ENCODE measurements around the gene KCNK15.
A peak's percentile ranks its signal among the peaks of the same experiment; 100 is the strongest.

KCNK15 gene

DNA sequence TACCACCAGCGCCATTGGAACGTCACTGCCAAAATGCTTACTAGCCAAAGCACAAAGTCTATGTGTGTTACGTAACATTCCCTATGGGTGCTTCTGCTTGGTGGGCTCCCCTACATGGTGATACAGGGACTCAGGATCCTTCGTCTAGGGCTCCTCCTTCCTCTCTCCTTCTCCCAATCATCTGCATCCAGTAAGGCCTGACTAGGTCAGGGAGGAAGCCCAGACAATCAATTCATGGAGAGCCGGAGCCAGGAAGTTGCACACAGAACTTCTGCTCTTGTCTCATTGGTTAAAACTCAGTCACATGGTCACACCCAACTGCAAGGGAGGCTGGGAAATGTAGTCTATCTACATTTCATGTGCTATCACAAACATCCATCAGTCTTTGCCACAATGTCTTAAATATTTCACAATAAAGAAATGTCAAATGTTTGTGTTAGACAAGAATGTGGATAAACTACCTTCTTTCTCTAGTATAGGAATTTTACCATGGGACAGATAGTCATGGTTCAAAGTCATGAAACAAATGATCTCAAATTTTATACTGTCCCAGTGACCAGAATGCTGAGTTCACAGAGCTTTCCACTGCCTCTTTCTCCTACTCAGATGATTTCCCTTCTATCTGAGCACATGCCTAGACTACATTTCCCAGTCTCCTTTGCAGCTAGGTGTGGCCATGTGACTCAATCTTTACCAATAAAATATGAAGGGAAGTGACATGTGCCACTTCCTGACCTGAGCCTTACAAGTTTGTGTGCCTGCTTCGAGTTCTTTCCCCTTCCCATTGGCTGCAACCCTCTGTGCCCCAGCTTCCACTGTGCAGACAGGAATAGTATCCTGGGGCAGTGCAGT is 9.3 kb upstream of the KCNK15 start:
- DNase-seq, result peak; percentile 84

DNA sequence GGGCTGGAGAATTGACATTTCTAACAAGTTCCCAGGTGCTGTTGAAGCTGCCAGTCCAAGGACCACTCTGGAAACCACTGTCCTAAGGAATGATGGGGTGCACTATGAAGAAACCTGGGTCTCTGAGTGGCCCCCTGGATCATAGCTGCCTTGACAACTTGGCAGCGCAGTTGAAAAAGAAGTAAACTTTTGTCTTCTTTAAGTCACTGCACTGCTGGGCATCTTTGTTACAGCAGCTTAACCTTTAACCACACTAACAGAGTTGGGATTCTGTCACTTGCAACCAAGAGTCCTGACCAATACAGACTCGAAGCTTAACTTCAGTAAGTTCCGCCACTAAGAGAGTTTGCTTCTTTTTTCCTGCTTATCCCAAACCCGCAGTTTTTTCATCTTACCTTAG is 8.5 kb upstream of the KCNK15 start:
- DNase-seq, result no peak

DNA sequence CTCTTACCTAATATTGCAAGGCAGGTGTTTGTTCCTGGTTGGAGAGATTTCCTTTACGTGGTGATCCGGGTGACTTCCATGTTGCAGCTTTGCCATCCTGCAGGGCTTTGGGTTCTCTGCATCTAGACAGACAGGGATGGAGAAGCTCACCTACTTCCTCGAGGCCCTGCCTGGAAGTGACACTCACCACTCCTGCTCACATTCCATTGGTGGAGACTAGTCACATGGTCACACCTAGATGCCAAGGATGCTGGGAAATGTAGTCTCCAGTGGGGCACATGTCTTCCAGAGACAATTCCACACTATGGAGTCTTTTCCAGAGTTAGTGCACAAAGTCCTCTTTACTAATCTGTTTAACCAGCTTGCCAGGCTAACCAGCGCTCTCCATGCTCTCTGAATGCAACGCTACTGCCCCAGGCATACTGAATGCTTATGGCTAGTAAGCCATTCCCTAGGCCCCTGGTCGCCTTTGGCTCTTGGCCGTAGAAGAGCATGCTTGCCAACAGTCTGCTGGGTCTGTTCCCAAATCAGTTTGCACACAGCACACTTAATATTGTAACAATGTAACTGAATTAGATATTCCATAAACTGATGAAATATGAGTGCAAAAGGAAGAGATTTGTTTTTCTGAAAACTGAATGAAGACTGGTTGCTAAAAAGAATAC is 6.7 kb upstream of the KCNK15 start:
- DNase-seq, result peak; percentile 73

DNA sequence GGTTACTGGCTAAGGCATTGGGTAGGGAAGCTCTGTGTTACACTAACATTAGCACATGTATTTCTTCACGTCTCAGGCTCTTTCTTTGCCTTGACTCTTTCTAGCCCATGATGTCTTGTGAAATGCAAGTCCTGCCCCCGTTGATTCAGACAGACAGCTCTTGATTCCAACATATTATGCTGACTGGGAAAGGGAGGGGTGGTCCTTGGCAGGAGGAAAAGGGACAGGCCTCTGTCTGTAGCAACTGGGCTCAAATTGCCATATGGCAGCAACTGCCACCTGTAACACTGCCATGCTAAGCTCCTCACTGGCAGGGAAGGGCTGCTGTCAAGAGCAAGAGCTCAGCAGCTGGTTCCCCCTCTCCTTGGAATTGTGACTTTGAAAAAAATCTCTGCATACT is 5.7 kb upstream of the KCNK15 start:
- DNase-seq, result no peak

DNA sequence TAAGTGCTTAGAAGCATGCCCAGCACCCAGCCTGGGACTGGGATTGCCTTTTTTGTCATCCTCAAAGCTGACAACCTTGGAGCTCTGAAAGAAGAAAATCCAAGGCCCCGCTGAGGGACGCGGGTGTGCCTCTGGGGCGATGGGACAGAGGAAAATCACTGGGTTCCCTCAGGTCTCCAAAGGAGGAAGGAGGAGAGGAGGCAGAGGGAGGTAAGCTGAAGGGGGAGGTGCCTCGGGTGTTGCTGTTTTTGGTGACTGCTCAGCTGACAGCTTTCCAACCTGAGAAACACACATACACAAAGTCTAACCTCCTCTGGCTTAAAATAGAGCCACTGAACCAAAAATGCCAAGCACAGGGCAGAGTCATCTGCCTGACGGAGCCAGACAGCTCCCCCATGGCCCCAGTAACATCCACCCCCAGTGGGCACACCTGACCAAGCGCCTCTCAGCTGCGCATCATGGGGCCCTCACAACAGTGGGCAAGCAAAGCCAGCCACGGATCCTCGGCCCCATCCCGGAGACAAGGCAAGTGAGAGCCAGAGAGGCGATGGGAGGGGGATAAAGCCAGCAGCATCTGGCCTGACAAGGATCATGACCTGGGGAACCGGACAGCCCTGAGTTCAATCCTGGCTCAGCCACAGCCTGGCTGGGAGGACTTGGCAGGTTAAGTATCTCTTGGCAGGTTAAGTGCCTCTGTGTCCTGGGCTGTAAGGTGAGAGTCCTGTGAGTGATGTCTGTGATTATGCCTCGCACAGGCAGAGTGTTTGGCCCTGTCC is 3.2 kb upstream of the KCNK15 start:
- no peak for DNase-seq

DNA sequence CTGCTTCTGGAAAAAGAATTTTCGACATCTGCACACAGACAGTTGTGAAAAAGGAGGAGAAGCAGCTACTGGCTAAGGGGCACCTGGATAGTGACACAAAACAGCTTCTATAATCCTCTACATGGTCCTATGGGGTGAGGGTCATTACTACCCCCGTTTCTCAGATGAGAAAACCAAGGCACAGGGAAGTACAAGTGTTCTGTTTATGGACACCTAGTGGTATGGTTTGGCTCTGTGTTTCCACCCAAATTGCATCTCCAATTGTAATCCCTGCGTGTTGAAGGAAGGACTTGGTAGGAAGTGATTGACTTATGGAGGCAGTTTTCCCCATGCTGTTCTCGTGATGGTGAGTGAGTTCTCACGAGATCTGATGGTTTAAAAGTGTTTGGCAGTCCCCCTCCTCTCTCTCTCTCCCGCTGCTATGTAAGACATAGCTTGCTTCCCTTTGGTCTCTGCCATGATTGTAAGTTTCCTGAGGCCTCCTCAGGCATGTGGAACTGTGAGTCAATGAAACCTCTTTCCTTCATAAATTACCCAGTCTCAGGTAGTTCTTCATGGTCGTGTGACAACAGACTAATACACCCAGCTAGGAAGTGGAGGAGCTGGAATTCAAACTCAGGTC is 2.5 kb upstream of the KCNK15 start:
- no peak for DNase-seq

DNA sequence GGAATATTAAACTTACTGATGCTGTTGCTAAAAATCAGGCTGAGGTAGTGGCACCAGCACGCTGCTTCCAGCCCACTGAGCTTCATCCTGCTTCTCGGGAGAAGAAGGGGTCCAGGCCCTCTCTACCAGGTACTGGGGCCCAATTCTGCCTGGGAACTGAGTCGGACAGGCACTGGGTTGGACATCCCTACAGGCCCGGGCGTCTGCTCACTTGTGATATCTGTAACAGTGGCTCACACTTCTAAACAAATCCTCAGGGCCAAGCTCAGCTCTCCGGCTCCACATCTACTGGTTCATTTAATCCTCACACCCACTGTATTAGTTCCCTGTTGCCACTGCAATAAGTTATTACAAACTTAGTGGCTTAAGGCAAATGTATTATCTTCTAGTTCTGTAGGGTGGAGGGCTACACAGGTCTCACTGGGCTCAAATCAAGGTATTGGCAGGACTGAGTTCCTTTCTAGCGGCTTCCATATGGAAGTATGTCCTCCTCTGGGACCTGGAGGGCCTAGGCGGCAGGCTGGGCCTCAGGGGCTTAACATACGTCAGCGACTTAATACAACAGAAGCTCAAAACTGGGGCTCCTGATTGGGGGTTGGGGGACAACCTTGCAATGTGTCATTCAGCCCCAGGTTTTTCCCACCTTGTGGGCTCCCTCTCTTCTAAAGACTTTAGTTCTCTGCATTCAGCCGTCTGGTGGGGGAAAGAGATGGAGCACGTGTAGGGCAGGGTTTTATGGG is 1.6 kb upstream of the KCNK15 start:
- no peak for DNase-seq

DNA sequence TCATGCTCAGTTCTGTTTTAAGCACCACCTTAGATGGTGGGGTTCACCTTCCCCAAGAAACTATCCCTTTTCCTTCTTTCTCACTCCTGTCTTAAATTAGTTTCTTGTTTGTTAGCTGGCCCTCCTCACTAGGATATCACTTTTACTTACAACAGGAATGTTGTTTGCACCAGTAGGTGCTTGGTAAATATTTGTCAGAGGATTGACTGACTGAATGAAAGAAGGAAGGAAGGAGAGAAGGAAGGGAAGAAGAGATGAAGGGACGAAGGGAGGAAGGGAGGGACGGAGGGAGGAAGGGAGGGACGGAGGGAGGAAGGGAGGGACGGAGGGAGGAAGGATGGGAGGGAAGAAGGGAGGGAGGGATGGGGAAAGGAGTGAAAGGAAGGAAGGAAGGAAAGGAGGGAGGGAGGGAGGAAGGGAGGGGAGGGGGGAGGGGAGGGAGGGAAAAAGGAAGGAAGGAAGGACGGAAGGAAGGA is 505 bp upstream of the KCNK15 start:
- no peak for DNase-seq

DNA sequence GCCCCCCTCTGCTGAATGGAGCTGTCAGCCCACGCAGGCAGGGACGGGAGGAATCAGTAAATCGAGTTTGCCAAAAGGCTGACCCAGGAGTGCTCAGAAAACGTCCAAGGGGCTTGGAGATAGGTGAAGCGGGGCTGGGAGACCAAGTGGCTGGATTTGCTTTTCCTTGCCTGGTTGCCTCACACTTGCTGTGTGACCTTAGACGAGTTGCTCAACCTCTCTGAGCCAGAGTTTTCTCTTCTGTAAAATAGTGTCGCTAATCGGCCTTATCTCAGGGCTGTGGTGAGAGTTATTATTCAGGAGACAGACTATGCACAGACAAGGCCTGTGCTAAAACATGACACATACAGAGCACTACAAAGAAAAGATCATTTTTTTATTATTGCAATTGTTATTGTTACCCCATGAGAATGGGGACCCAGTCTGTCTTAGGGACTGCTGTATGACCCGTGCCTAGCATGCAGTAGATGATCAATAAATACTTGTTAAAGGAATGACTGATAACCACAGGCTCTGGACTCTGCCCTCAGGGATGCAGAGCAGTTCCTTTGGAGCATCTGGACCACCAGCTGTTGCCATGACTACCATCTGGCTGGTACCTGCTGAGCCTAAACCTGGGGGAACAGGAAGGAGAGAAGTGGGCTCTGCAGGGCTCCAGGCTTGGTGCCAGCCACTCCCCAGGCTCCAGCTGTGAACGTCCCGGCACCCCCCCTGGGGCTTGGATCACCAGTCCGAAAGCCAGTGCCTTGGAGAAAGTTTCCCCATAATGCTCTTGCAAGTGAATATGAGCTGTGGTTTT is 901 bp downstream of the KCNK15 start:
- no peak for DNase-seq

DNA sequence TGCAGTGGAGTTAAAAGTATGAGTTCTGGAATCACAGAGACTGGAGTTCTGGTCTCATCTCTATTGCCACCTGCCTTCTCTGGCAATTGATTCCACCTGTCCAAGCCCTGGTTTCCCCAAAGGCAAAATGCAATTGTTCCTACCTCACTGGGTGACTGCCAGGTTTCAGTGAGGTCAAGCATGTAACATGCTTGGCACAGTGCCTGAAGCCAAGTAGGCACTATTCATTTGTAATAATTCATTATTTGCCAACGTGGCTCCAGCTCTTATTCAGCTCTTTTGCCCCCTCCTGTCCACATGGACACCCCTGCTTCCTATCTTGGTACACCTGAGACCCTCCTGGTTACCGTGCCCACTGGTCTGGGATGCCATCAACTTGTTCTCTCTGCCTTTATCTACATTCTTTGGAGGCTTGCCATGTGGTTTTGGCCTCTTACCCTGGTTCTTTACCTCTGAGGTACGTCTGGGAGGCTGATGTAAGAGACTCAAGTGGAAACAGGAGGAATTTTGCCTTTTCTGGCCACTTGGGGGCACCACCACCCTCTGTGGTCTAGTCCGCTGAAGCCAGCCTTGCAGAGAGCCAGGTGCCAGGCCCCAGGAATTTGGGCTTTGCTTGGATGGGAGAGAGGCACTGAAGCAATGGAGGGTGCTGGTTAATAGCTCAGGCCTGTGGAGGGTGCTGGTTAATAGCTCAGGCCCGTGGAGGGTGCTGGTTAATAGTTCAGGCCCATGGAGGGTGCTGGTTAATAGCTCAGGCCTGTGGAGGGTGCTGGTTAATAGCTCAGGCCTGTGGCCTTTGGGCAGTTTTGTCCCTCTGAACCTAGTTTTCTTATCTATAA is 1.7 kb downstream of the KCNK15 start:
- DNase-seq, result peak; percentile 75

DNA sequence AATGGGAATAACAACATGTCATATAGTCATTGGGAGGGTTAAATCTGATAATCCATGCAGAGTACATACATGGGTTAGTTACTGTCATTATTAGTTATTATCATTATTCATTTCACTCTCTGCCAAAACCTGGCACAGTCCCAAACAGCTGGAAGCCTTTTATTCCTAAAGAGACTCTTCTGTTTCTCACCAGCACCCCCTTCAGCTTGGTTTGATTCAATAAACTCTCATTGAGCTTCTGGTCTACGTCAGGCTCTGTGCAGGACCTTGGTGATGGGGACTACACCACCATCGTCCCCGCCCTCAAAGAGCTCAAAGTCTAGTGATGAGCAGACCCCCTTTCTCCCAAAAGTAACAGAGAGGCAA is 2.3 kb downstream of the KCNK15 start:
- DNase-seq, result no peak

DNA sequence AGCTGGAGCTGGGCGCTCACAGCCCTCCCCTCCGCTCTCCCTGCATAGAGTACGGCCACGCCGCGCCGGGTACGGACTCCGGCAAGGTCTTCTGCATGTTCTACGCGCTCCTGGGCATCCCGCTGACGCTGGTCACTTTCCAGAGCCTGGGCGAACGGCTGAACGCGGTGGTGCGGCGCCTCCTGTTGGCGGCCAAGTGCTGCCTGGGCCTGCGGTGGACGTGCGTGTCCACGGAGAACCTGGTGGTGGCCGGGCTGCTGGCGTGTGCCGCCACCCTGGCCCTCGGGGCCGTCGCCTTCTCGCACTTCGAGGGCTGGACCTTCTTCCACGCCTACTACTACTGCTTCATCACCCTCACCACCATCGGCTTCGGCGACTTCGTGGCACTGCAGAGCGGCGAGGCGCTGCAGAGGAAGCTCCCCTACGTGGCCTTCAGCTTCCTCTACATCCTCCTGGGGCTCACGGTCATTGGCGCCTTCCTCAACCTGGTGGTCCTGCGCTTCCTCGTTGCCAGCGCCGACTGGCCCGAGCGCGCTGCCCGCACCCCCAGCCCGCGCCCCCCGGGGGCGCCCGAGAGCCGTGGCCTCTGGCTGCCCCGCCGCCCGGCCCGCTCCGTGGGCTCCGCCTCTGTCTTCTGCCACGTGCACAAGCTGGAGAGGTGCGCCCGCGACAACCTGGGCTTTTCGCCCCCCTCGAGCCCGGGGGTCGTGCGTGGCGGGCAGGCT is 4.6 kb downstream of the KCNK15 start:
- DNase-seq, result no peak

DNA sequence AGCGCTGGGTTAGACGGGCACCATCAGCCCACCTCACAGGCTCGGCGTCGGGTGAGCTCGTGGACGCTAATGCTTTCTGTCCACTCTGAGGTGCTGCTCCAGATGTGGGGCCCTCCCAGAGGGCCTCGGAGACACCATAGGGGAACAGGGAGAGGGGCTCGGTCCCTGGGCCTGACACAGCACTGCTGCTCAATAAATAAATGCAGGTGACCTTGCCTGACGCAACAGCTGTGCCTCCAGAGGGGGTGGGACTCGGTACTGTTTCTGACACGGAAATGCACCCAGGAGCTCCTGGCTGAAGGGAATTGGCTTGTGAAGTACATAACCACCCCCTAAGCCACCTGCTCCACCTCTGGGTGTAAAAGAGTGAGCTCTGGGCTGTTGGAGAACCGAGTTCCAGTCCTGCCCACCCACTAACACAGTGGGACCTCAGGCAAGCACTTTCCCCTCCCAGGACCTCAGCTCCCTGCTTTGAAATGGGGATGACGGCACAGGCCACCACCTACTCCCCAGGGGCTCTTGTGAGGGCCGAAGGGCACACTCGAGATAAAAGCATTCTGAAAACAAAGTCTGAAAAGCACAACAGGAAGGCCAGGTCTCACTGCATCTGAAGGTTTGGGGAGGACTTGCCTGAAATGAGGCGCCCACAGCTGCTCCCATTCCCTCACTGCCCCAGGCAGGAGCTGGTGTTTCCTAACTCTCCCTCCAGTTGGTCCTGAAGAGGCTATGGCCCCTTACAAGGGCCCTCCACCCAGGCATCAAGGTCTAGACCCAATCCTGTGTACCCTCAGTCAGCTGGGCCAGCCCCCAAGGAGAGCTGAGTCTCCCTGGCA is 6.7 kb downstream of the KCNK15 start:
- no peak for DNase-seq

DNA sequence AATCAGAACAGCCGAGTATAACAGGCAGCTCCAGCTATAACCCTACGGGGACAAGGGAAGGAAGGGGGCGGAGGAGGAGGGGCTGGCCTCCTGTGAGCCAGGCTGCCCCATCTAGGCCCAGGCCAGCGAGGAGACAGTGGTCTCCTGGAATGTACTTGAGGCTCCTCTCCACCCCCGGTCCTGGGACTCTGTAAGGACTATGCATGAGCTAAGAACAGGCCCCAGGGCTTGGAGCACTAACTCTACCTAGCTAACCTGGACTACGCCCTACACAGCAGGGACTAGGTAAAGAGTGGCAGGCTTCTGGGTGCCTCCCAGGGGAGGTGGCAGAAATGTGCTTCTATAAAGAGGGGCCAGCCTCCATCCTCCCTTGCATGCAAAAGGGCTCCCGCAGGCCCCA is 8.9 kb downstream of the KCNK15 start:
- no peak for DNase-seq

DNA sequence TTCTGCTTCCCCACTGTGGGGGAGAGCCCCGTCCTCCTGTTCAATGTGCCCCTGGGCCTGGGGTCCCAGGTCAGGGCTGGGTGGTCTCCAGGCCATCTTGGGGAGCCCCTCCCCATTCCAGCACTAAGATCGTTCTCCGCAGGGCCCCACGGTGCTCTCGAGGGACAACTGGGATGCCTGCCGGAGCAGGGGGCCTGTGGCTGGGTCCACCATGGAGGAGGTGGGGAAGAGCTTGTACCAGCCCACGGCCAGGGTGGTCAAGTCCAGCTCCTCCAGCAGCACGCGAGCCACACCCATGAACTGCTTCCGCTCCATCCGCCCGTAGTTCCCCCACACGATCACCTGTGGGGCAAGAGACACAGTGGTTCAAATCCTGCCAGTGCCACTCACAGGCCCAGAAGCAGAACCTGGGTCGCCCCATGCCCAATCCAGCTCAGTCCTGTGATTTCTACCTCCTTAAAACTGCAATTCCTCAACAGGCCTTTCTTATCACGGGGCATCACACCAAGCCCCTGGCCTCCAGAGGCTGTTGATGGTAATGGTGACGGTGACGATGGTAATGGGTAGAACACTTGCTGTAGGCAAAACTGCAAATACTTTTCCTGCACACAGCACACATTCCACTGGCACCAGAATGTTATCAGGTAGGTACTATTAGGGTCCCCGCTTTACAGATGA is 10.5 kb downstream of the KCNK15 start:
- no peak for DNase-seq

DNA sequence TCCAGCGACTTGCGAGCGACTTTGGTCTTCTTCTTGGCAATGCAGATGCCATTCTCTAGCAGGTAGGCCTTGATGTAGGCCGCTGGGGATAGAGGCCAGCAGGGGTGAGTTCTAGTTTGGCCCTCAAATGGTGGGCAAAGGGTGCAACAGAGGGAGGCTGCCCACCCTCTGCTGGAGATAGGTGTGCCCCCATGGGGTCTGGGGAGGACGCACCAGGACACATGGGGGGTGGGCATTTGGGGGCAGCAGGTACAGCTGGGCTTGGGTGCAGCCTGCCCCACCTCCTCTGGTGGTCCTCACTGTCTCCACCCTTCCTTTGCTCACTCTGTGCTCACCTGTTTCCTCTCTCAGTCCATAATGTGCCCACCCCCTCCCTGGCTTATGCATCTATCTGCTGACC is 11.3 kb downstream of the KCNK15 start:
- no peak for DNase-seq

DNA sequence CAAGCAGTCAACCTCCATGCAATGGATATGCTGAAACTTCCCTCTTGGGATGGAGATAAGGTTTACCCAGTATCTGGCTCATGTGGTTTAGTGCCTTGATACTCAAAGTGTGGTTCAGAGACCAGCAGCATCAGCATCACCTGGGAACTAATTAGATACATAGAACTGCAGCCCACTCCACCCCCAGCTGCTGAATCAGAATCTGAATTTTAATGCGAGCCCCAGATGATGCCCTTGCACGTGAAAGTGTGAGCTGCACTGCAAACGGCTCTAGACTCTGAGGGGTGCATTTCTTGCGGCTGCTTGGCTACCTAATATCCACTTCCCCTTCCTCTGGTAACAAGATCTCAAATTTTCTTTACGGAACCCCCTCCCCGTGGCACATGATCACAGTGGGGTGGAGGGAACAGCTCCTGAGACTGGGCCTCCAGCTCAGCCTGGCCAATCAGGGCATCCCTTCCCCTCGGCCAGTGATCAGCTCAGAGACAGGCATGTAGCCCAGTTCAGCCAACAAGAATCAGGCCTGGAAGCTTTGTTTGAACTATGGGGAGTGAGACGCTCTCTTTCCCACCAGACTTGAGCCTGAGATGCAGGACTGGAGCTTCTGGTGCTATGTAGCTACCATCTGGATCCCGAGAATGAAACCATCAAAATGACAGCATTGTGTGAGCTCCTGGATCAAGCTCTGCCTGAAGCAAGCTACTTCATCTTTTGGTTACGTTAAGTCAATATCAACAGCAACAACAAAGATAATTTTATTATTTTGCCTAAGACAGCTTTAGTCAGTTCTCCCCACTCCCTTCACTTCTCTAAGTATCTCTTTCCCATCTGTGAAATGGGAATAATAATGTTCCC is 12.8 kb downstream of the KCNK15 start:
- DNase-seq, result no peak
